ENCODE data around the gene ADCY5.

ADCY5 gene

DNA sequence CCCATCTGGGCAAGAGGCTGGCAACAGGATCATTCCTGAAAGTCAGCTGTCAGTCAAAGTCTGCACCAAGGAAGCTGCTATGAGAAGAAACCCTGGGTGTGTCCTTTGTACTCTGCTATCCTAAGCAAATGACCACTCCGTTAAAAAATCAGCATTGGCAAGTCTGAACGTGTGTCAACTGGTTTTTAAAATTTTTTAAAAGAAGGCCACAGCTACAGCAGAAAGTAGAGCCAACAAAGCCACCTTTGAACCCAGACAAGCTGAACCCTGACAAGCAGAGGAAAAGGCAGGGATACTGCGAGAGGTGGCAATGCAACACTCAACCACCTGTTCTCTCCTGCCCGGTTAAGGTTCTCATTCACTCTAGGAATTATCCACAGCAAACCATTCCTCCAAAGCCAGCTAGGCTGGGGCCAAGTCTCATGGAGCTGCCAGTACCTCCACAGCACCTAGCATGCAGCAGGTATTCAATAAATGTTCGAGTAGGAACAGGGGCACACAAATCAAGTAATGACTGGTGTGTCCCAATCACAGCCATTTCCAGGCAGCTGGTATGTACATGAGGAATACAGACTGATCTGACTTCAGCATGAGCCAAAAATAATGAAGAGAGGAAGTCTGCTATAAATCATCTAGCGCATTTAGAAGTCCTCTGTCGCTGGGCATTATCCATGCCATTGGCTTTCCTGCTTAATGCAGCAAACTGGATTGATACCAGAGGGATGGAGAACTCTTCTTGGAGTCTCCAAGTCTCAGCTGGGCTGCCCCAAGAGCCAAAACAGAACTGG, 76.0 kb downstream of the ADCY5 start:
- Histone ChIP-seq H3K4me3 (ENCODE audit: low read length) (no peak overlapping the region), H3K36me3 (ENCODE audit: control insufficient read depth, insufficient read depth, low read length) (no peaks in the 10 kb centered on the region), H3K27ac (ENCODE audit: low read depth, low read length) (peak overlapping the region; percentile 84), H3K9ac (ENCODE audit: low read length) (no peak overlapping the region), H3K4me1 (ENCODE audit: control insufficient read depth, insufficient read depth, low read length) (peaks cover 66% of the 10 kb centered on the region), H3K27me3 (ENCODE audit: control insufficient read depth, insufficient read depth, low read length) (no peaks in the 10 kb centered on the region)

DNA sequence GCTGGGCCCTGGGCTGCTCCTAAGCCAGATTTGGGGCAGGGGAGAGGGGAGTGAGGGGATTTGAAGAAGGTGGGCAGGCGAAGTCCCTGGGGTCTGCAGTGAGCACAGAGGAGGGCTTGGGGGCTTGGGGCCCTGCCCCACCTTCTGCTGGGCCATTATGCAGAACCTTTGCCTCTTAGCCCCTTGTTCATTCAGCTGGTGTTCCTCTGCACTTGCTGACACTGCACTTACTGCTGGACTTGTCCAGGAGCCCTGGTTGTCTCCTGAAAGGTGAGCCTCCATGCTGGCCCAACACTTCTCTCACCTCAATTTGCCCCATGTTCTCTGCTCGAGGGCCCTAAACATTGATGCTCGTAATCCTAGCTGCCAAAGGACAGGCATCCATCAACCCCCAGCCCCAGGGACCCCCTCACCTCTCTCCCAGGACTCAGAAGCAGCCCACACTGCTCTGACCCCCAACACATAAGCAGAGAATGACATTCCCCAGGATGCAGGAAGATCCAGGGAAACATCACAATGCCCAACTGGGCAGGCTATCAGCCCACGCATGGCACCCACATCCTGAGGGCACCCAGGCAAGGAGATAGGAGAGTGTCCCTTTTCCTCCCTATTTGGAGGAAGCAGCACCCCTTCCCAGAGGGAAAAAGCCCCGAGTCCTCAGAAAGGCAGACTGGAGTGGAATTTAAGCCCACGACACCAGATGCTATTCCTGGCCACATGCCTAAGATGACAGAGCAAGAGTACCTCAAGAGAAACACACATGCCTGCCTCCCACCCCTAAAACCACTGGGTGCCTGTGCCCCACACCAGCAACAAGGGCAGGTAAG, 76.8 kb downstream of the ADCY5 start:
- H3K4me1 ChIP-seq (ENCODE audit: control insufficient read depth, insufficient read depth, low read length): peaks cover 66% of the 10 kb centered on the region
- no peak overlapping the region for H3K4me3 ChIP-seq (ENCODE audit: low read length)
- peak overlapping the region; percentile 34 for H3K27ac ChIP-seq (ENCODE audit: low read depth, low read length)
- no peaks in the 10 kb centered on the region for H3K36me3 ChIP-seq (ENCODE audit: control insufficient read depth, insufficient read depth, low read length)
- no peaks in the 10 kb centered on the region for H3K27me3 ChIP-seq (ENCODE audit: control insufficient read depth, insufficient read depth, low read length)
- no peak overlapping the region for H3K9ac ChIP-seq (ENCODE audit: low read length)

DNA sequence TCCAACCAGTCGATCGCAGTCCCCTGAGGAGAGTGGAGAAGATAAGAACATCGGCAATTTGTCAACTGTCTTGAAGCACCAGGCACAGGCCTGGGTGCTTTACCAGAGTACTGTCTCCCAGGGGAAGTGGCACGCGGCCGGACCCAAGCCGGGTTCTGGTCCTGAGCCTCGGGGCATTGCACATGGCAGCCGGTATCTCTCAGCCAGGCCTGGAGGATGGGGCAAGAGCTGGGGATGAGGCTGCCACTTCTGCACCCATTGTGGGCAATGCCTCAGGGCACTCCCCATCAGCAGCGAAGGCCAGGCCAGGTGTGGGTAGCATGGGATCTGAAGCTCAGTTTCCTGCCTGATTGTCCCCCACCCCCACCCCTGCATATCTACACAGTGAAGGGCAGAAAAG, 77.5 kb downstream of the ADCY5 start:
- Histone ChIP-seq H3K27me3 (ENCODE audit: control insufficient read depth, insufficient read depth, low read length) (no peaks in the 10 kb centered on the region), H3K9ac (ENCODE audit: low read length) (no peak overlapping the region), H3K36me3 (ENCODE audit: control insufficient read depth, insufficient read depth, low read length) (no peaks in the 10 kb centered on the region), H3K4me3 (ENCODE audit: low read length) (no peak overlapping the region), H3K4me1 (ENCODE audit: control insufficient read depth, insufficient read depth, low read length) (peaks cover 61% of the 10 kb centered on the region), H3K27ac (ENCODE audit: low read depth, low read length) (peak overlapping the region; percentile 34)

DNA sequence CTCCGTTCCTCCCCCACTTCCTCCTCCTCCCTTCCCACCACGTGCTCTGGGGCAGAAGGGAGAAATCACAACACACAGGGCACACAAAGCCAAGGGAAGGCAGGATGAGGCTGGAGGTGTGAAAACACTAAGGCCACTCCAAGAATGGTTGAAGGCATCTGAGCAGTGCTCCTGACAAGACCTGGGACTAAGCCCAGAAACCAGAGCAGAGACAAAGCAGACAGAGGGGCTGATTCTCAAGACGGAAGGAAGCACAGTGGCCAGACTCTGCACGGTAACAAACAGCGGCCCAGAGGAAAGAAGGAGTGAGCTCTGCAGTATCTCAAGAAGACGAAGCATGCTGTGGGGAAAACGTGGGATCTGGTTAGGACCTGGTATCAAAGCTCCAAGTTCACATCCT, 78.1 kb downstream of the ADCY5 start:
- Histone ChIP-seq H3K9ac (ENCODE audit: low read length) (no peak overlapping the region), H3K4me1 (ENCODE audit: control insufficient read depth, insufficient read depth, low read length) (peaks cover 55% of the 10 kb centered on the region), H3K27me3 (ENCODE audit: control insufficient read depth, insufficient read depth, low read length) (no peaks in the 10 kb centered on the region), H3K4me3 (ENCODE audit: low read length) (no peak overlapping the region), H3K27ac (ENCODE audit: low read depth, low read length) (peak overlapping the region; percentile 34), H3K36me3 (ENCODE audit: control insufficient read depth, insufficient read depth, low read length) (no peaks in the 10 kb centered on the region)

DNA sequence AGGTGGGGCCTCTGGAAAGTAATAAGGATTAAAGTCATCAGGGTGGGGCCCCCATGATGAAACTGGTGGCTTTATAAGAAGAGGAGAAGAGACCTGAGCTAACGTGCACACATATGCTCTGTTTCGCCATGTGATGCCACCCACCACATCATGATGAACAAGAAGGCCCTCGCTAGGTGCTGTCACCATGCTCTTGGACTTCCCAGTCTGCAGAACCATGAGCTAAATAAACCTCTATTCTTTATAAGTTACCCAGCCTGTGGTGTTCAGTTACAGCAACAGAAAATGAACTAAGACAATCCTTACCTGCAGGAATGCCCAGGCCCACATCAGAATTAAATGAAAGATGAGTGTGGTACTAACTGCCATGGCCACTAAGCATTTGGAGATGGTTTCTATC, 79.8 kb downstream of the ADCY5 start:
- Histone ChIP-seq H3K4me3 (ENCODE audit: low read length) (no peak overlapping the region), H3K27ac (ENCODE audit: low read depth, low read length) (no peak overlapping the region), H3K9ac (ENCODE audit: low read length) (no peak overlapping the region), H3K4me1 (ENCODE audit: control insufficient read depth, insufficient read depth, low read length) (peaks cover 39% of the 10 kb centered on the region), H3K27me3 (ENCODE audit: control insufficient read depth, insufficient read depth, low read length) (no peaks in the 10 kb centered on the region), H3K36me3 (ENCODE audit: control insufficient read depth, insufficient read depth, low read length) (no peaks in the 10 kb centered on the region)

DNA sequence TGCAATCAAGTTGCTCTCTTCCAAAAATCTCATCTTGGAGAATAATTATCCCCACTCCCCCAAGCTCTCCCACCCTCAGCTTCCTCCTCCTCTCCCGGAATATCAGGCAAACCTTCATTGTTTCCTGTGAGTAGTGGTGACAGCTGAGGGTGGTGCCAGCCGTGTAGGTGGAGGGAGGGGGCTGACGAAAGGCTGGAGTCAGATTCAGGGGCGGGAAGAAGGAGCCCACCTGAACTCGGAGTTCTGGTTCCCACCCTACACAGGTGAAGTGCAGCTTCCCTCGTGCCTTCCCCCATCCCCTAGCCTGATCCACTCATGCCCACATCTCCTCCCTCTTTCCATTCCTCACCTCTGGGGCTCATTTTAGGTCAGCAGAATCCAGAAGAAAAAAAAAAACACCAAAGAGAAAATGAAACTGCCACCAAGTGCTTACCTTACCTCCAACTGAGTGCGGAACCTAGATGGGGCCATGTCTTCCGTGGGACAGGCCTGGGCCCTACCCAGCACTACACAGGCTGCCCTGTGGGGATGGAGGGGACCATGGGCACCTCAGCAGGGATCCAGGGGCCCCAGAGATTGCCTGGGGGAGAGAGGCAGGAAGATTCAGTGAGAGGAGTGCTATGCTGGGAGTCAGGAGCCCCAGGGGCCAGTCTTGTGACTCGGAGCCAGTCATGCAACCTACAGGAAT, 81.3 kb downstream of the ADCY5 start:
- Histone ChIP-seq H3K27ac (ENCODE audit: low read depth, low read length) (no peak overlapping the region), H3K4me1 (ENCODE audit: control insufficient read depth, insufficient read depth, low read length) (peaks cover 27% of the 10 kb centered on the region)

DNA sequence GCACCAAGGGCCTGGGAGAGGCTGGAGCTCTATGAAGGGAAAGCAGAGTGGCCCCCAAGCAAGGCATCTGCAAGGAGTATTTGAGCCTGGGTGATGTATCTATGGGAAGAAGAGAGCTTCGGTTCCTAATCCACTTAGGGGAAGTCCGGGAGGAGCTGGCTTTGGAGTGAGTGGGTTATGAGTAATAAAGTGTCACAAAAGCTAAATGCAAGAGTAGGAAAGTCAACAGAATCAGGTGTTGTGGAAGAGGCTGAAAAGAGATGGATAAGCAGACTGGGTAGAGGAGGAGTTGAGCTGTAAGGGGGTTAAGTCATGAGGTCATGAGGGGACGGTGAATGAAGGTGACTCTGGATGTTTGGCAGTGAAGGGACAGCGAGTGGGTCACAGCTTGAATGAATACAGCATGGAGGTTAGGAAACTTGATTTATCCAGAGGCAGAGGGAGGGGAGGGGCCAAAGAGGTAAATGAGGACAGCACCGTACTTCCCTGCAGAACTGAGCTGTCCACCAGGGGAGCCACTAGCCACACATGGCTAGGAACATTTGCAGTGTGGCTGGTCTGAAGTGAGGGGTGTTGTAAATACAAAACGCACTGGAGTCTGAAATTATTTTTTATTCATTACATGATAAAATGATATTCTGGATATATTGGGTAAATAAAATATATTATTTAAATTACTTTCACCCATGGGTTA, 83.3 kb downstream of the ADCY5 start:
- Histone ChIP-seq H3K27me3 (ENCODE audit: control insufficient read depth, insufficient read depth, low read length) (no peaks in the 10 kb centered on the region), H3K9ac (ENCODE audit: low read length) (no peak overlapping the region), H3K36me3 (ENCODE audit: control insufficient read depth, insufficient read depth, low read length) (no peaks in the 10 kb centered on the region), H3K4me1 (ENCODE audit: control insufficient read depth, insufficient read depth, low read length) (peaks cover 8% of the 10 kb centered on the region), H3K27ac (ENCODE audit: low read depth, low read length) (no peak overlapping the region), H3K4me3 (ENCODE audit: low read length) (no peak overlapping the region)

More for the DNA sequence above, 81.3 kb downstream of the ADCY5 start:
- no peaks in the 10 kb centered on the region for H3K27me3 ChIP-seq (ENCODE audit: control insufficient read depth, insufficient read depth, low read length)
- H3K36me3 ChIP-seq (ENCODE audit: control insufficient read depth, insufficient read depth, low read length): no peaks in the 10 kb centered on the region
- H3K9ac ChIP-seq (ENCODE audit: low read length): no peak overlapping the region
- no peak overlapping the region for H3K4me3 ChIP-seq (ENCODE audit: low read length)

DNA sequence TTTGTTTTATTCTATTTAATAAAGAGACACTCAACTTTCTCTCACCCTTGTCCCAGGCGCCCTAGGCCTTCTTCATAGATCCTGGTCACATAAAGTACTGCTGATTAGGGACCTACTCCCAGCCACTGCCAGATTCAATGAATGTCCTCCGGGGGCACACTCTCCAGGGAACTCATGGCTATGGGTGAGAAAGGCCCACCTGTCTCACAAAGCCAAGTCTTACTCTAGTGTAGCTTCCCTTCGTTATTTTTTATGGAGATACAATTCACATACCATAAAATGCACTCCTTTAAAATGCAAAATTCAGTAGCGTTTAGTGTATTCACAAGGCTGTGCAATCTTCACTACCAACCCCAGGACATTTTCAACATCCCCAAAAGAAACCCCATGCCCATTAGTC, 87.8 kb downstream of the ADCY5 start:
- Histone ChIP-seq H3K36me3 (ENCODE audit: control insufficient read depth, insufficient read depth, low read length) (no peaks in the 10 kb centered on the region), H3K4me1 (ENCODE audit: control insufficient read depth, insufficient read depth, low read length) (no peaks in the 10 kb centered on the region), H3K27ac (ENCODE audit: low read depth, low read length) (no peak overlapping the region), H3K4me3 (ENCODE audit: low read length) (no peak overlapping the region), H3K27me3 (ENCODE audit: control insufficient read depth, insufficient read depth, low read length) (no peaks in the 10 kb centered on the region), H3K9ac (ENCODE audit: low read length) (no peak overlapping the region)

DNA sequence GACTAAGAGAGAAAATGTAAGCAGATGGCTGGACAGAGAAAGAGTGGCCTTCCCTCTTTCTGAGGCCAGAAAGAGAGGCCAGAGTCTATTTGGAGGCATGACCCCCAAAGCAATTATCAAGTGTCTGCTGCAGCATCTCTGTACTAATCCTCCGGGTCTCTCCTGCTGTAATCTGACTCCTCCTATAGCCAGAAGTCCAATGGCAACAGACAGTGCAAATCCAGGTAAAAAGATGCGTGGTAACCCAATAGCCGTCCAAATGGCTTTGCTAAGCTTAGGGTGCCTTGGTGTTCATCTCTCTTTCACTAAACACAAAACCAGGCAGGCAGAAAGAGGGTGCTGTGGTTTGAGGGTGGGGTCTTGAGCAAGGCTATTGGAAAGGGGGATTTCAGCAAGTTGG, 91.6 kb downstream of the ADCY5 start:
- peaks cover 8% of the 10 kb centered on the region for H3K4me1 ChIP-seq (ENCODE audit: control insufficient read depth, insufficient read depth, low read length)
- H3K4me3 ChIP-seq (ENCODE audit: low read length): no peak overlapping the region
- H3K27ac ChIP-seq (ENCODE audit: low read depth, low read length): no peak overlapping the region
- H3K27me3 ChIP-seq (ENCODE audit: control insufficient read depth, insufficient read depth, low read length): no peaks in the 10 kb centered on the region
- no peak overlapping the region for H3K9ac ChIP-seq (ENCODE audit: low read length)
- H3K36me3 ChIP-seq (ENCODE audit: control insufficient read depth, insufficient read depth, low read length): no peaks in the 10 kb centered on the region

DNA sequence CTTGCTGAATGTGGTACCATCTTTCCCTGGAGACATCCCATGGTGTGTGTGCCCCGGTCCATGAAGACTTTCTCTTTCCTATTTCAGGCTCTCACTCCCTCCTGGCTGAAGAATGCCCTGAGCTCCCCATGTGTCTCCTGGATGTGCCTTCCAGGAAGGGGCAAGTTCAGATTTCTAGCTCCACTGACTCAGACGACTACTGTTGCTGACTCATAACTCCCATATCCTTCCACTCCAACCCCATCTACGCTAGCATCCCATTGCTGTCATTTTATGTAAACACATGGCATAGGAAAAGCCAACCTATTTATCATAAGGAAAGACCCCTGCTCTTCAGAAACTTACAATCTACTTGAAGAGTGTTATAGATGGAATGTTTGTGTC, 95.0 kb downstream of the ADCY5 start:
- Histone ChIP-seq H3K4me3 (ENCODE audit: low read length) (no peak overlapping the region), H3K9ac (ENCODE audit: low read length) (no peak overlapping the region), H3K27ac (ENCODE audit: low read depth, low read length) (no peak overlapping the region), H3K27me3 (ENCODE audit: control insufficient read depth, insufficient read depth, low read length) (no peaks in the 10 kb centered on the region), H3K4me1 (ENCODE audit: control insufficient read depth, insufficient read depth, low read length) (peaks cover 16% of the 10 kb centered on the region), H3K36me3 (ENCODE audit: control insufficient read depth, insufficient read depth, low read length) (no peaks in the 10 kb centered on the region)

DNA sequence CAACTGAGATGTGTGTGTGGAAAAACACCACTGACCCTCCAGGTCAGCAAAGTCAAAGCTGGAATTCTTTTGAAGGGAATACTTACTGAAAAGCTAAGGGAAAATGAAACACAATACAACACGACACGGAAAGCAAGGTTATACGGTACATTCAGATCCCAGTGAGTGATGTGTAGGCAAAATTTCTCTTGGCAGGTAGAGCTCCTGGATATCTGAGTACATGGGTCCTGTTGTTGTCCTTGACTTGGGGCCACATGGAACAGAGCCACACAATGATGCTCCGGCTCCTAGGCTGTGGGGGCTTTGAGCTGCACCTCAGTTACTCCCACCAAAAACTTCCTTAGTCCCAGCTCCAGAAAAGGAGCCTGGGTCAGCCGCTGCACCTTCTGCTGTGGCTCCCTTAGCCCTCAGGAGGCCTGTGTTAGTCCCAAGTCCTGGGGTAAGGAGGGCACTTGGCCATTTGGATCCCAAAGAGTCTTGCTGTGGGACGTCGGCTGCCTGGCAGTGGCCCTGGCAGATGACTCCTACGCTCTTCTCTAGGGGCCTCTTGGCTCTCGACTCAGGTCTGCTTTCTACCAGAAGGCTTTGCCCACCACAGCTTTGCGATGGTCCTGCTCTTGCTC, 95.6 kb downstream of the ADCY5 start:
- H3K4me3 ChIP-seq (ENCODE audit: low read length): no peak overlapping the region
- no peak overlapping the region for H3K27ac ChIP-seq (ENCODE audit: low read depth, low read length)
- H3K27me3 ChIP-seq (ENCODE audit: control insufficient read depth, insufficient read depth, low read length): no peaks in the 10 kb centered on the region
- H3K9ac ChIP-seq (ENCODE audit: low read length): no peak overlapping the region
- peaks cover 16% of the 10 kb centered on the region for H3K4me1 ChIP-seq (ENCODE audit: control insufficient read depth, insufficient read depth, low read length)
- no peaks in the 10 kb centered on the region for H3K36me3 ChIP-seq (ENCODE audit: control insufficient read depth, insufficient read depth, low read length)

DNA sequence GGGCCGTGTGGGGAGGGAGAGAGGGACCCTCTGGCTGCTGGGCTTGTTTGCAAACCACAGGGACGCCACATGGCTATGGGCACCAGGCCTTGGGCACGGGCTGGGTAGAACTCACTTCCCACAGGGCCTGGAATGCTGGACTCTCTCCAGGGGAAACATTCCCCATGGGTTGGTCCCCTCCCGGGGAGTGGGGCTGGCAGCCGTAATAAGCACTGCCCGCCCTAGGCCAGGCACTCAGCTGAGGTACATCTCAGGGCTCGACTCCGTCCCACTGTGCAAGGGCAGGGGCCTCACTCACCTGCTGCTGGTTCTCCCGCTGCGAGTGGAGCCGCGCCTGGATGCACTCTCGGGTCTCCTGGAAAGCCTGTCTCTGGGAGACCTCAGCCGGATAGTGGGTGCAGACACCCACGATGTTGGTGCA, 96.7 kb downstream of the ADCY5 start:
- Histone ChIP-seq H3K9ac (ENCODE audit: low read length) (no peak overlapping the region), H3K27ac (ENCODE audit: low read depth, low read length) (no peak overlapping the region), H3K27me3 (ENCODE audit: control insufficient read depth, insufficient read depth, low read length) (no peaks in the 10 kb centered on the region), H3K36me3 (ENCODE audit: control insufficient read depth, insufficient read depth, low read length) (no peaks in the 10 kb centered on the region), H3K4me3 (ENCODE audit: low read length) (no peak overlapping the region), H3K4me1 (ENCODE audit: control insufficient read depth, insufficient read depth, low read length) (peaks cover 16% of the 10 kb centered on the region)
